HG03342 (cell line): ENCODE data around the gene CCNK.

Source experiments
- ATAC-seq: cut with Tn5 transposase; IDR thresholded peaks from one replicate; pipeline ENCODE4 v1.9.1; 2021; ENCODE audit warnings: mild to moderate bottlenecking, moderate library complexity; ENCODE audit not compliant: unreplicated experiment

CCNK gene

GRCh38 chr14:99532310-99532709 is 51.1 kb downstream of the CCNK start:
- ATAC-seq, result no peak

GRCh38 chr14:99534333-99534732 is 53.1 kb downstream of the CCNK start:
- ATAC-seq, result no peak

GRCh38 chr14:99534863-99535262 is 53.7 kb downstream of the CCNK start:
- no peak for ATAC-seq

- ATAC-seq, result no peak
These were observed 54.2 kb downstream of the CCNK start for GRCh38 chr14:99535448-99535847.

- no peak for ATAC-seq
These were observed 54.9 kb downstream of the CCNK start for GRCh38 chr14:99535908-99536778.

GRCh38 chr14:99537399-99537798 is 56.2 kb downstream of the CCNK start:
- no peak for ATAC-seq

GRCh38 chr14:99538275-99538674 is 57.1 kb downstream of the CCNK start:
- no peak for ATAC-seq

GRCh38 chr14:99538733-99539132 is 57.5 kb downstream of the CCNK start:
- no peak for ATAC-seq

- no peak for ATAC-seq
These were observed 58.3 kb downstream of the CCNK start for GRCh38 chr14:99539491-99539890.

- no peak for ATAC-seq
These were observed 59.2 kb downstream of the CCNK start for GRCh38 chr14:99540196-99541032.

GRCh38 chr14:99541211-99541610 is 60.0 kb downstream of the CCNK start:
- no peak for ATAC-seq

- ATAC-seq, result no peak
These were observed 60.7 kb downstream of the CCNK start for GRCh38 chr14:99541677-99542470.

- ATAC-seq, result no peak
These were observed 61.4 kb downstream of the CCNK start for GRCh38 chr14:99542566-99542965.

- ATAC-seq, result no peak
These were observed 62.2 kb downstream of the CCNK start for GRCh38 chr14:99543370-99543769.

- ATAC-seq, result no peak
These were observed 62.8 kb downstream of the CCNK start for GRCh38 chr14:99543985-99544384.

GRCh38 chr14:99544991-99545390 is 63.8 kb downstream of the CCNK start:
- ATAC-seq, result no peak

GRCh38 chr14:99545586-99545985 is 64.4 kb downstream of the CCNK start:
- ATAC-seq, result no peak

- ATAC-seq, result no peak
These were observed 65.1 kb downstream of the CCNK start for GRCh38 chr14:99546234-99546879.

- no peak for ATAC-seq
These were observed 67.0 kb downstream of the CCNK start for GRCh38 chr14:99548255-99548654.

GRCh38 chr14:99548871-99549515 is 67.8 kb downstream of the CCNK start:
- ATAC-seq, result no peak
